GM18508 (cell line): ENCODE measurements around the gene C3orf52.
"Not testable (repeated sequence)": the region's sequence is repeated elsewhere in the genome, so short reads cannot be mapped to it uniquely, and the experiment has no call there.

Experiments used
- ATAC-seq: cut with Tn5 transposase; IDR thresholded peaks from one replicate; pipeline ENCODE4 v1.9.1; 2021; ENCODE audit warnings: moderate number of reproducible peaks; ENCODE audit not compliant: insufficient read depth, unreplicated experiment

Gene C3orf52, protein sequence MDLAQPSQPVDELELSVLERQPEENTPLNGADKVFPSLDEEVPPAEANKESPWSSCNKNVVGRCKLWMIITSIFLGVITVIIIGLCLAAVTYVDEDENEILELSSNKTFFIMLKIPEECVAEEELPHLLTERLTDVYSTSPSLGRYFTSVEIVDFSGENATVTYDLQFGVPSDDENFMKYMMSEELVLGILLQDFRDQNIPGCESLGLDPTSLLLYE

DNA sequence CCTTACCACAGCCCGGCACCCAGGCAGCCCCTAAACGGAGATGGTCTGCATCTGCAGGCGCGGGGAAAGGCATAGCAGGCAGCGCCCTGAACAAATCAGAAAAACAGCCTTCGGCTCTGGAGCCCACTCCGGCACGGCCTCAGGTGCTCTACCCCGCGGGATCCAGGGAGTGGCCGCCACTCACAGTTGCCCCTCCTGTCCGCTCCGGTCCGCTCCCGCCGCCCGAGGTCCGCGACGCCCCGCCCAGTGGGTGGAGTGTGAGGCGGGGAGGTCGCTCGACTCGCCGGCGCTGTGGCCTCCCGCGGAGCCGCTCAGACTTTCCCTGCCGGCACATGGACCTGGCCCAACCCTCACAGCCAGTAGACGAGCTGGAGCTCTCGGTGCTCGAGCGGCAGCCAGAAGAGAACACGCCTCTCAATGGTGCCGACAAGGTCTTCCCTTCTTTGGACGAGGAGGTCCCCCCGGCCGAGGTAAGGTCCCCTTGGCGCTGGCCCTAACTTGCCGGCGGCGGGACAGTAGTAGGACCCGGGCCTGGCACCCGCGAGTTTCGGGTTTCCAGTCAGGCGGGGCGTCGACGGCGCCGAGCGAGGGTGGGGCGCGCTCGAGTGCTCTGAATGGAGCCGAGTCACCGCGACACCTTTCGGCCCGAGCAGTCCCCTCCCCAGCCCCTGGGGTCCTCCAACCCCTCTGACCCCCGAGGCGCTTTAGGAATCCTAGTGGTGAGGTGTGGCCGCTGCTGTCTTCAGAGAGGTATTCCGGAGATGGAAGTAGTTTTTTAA, at the start of gene C3orf52:
Gene C3orf52, plus strand, starts transcription at position 314 of the 779 bp plus-strand sequence. Its CDS starts 19 bp downstream, at position 333.
- ATAC-seq, result no peak

DNA sequence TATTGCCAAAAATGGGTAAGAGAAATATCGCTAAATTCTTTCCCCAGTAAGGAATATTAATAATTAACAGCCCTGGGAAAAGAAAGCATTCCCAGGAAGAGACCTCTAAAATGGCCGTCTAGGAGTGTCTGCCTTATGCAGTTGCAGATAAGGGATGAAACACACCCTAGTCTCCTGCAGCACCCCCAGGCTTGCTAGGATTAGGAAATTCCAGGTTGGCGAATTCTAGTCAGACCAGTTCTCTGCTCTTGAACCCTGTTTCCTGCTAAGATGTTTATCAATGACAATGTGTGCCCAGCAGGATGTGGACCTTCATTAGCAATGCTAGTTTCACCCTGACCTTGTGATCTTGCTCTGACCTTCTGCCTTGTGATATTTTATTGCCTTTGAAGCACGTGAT, 49.0 kb upstream of the C3orf52 start:
- not testable (repeated sequence) for ATAC-seq

DNA sequence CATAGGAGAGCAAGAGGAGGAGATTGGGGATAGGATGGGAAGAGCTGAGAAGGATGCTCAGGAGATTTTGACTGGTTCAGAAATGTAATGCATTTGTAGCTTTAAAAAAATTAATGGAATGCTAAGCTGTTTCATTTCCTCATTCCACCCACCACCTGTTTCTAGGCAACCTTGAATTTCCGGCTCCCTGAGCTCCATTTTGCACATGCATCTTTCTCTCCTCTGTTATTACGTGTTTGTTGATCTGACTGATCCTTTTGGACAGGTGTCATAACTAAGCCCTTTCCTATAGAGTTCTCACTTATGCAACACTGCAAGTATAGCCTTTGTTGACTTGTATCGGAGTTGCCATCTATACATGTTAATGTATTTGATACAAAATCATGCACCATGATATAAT, 47.3 kb upstream of the C3orf52 start:
- no peak for ATAC-seq

DNA sequence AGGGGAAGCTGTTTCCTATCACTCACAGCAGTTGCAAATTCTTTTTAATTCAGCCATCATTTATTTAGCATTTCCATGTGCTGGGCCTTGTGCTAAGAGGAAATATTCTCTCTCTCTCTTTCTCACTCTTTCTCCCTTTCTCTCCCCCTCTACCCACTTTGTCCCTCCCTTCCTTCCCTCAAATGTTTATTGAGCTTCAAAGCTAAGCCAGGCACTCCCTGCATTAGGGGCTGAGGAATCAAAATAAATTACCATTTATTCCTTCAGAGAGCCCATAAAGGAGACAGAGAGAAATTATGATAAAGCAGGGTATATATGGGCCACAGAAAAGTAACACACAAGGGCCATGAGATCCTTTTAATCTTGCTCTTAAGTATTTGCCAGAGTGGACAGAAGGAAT, 44.9 kb upstream of the C3orf52 start:
- ATAC-seq, result no peak

DNA sequence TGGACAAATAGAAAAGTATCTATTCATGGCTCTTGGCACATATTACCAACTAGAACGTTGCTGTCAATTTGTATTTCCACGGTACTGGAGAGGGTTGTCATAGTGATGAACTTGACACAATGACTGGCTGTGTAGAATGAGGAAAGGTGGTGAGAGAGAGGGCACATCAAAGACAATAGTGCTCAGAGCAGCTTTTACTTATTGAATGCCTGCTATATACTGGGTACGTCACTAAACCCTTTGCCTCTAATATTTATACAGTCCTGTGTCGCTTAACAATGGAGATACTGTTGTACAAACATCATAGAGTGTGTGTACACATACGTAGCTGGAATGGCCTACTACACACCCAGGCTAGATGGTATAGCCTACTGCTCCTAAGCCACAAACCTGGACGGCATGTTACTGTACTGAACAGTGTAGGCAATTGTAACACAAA, 43.3 kb upstream of the C3orf52 start:
- no peak for ATAC-seq

DNA sequence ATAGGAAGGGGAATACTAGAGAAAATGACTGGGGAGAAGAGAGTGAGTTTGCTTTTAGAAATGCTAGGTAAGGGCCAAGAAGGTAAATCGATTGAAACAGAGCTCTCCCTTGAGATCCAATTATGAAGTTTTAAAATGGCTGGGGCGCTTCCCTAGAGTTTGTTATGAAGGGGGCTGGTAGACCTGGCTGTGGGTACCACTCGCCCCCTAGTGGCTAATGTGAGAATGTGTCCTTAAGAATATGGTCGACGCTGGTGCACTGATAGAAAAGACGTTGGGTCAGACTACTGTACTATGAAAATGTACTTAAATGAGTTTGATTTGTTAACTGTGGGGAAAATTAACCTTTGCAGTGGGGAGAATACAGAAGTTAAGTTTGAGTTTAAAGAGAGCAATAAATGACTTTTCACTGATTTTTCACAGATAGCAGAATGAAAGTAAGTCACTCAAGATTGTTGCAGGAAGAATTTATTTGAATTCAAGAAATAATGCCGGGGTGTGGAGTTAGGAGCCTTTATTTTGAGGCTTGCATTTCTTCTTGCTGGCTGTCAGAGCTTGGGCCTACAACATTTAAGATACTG, 42.5 kb upstream of the C3orf52 start:
- ATAC-seq, result peak; percentile 64

DNA sequence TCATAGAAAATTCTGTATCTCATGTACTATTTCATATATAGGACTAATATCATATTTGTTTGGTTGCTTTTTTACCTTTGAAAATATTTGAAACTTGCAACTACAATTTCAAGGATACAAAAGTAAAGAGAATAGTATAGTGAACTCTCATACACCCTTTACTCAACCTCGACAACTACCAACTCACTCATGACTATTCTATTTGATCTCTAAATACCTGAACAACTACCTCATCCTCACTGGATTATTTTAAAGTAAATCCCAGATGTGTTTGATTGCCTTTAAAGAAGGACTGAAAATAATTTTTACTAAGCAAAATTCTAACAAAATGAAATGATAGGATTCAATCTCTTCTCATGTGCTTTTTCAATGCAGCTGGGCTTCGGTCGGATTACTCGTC, 39.6 kb upstream of the C3orf52 start:
- ATAC-seq, result no peak

DNA sequence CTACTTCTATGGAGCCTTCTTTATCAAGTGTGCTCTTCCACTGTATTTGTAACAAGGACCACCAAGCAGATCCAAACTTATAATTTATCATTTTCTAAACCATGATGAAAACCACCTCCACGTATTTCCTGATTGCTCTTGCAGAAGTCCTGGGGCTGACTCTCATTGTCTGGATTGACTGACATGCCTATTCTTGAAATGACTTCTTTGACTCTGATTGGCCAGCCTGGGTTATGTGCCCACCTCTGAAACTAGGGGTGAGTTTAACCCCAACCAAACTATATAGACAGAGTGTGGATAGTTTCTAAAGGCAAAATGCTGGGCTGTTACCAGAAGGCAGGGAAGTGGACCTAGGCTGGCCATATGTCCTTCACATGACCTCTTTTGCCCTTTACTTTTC, 38.9 kb upstream of the C3orf52 start:
- ATAC-seq, result no peak

DNA sequence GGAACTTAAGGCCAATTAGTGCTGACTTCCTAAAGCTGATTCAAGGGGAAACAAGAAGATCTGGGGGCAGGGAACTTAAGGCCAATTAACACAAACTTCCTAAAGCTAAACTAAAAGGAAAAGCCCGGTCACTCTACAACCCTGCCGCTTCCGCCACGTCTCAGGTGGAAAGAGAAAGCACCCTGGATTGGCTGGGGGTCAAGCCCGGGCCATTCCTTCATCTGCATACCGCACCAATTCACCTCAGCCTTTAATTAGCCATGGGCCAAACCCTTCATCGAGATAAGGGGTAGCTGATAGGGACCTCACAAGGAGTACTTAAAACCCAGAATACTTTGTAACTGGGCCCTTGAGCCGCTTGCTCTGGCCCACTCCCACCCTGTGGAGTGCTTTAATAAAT, 37.3 kb upstream of the C3orf52 start:
- no peak for ATAC-seq

DNA sequence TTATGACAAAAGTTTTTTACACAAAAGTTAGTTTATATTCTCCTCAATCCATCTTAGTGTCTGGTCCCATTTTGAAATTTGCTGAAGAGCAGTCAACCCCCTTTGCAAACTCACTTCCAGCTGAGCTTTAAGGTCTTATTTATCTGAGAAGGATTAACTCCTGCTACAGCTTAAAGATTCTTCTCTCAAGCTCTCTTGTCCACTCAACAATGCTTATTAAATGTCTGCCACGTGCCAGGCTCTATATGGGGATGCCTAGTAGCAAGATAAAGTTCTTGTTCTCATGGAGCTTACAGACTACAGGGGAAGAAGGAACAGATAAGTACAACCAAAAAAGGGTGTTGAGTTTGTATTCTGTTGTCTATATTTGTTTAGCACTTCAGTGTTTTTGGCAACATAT, 33.0 kb upstream of the C3orf52 start:
- ATAC-seq, result no peak

DNA sequence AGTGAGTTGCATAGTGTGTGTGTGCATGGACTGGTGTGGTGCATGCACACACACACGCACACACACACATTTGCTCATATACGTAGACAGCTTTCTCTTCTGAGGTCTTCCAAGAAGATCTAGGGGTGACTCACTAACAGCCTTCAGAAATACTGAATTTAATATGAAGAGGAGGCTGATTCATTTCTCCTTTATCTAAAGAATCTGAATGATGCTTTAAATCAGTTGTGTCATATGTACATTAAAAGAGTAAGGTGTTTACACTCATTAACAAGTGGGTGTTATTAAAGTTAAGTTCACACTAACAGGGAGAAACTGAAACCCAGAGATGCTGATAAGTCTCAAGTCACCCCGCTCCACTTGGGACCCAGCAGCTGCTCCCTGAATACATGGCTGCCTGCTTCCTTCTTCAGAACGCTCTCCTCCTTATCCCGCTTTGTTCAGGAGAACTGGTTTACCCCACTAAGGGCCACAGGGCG, 29.7 kb upstream of the C3orf52 start:
- no peak for ATAC-seq

DNA sequence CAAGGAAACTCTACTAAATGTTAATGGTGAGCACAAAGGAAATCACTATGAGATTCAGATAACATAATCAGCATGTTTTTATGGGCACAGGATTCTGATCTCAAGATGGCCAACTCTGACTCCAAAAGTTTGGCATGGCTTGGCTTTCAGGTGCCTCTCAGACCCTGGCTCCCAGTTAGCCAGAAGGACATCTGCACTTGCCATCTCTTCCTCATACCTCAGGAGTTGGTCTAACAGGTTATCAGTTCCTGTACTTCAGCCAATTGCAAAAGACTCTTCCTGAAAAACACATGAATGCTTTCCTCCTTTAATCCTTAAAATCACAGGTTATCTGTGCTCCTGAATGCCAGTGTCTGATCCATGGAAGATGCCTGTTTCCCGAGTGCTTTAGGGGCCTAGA, 26.7 kb upstream of the C3orf52 start:
- no peak for ATAC-seq

DNA sequence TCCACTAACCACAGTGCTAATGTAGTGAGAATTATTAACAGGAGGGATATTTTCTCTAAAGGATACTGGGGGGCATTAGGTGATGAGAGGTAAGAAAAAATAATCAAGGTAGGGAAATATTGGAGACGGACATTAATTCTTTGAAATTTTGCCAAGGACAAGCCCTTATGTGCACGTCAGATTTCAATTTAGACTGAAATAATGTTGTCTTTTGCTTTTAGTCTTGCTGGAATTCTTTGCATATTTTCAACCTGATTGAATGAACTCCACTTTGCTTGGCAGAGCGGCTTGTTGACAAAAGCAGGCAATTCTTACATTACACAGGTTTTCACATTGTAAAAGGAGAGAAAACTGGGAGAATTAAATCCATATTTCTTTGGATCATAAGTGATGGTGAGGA, 25.0 kb upstream of the C3orf52 start:
- ATAC-seq, result no peak

DNA sequence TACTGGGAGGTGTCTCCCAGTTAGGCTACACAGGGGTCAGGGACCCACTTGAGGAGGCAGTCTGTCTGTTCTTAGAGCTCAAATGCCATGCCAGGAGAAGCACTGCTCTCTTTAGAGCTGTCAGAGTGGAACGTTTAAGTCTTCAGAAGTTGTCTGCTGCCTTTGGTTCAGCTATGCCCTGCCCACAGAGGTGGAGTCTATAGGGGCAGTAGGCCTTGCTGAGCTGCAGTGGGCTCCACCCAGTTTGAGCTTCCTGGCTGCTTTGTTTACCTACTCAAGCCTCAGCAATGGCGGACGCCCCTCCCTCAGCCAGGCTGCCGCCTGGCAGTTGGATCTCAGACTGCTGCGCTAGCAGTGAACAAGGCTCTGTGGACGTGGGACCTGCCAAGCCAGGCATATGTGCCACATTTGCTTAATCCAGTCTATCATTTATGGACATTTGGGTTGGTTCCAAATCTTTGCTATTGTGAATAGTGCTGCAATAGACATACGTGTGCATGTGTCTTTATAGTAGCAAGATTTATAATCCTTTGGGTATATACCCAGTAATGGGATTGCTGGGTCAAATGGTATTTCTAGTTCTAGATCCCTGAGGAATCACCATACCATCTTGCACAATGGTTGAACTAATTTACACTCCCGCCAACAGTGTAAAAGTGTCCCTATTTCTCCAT, 13.7 kb upstream of the C3orf52 start:
- not testable (repeated sequence) for ATAC-seq

DNA sequence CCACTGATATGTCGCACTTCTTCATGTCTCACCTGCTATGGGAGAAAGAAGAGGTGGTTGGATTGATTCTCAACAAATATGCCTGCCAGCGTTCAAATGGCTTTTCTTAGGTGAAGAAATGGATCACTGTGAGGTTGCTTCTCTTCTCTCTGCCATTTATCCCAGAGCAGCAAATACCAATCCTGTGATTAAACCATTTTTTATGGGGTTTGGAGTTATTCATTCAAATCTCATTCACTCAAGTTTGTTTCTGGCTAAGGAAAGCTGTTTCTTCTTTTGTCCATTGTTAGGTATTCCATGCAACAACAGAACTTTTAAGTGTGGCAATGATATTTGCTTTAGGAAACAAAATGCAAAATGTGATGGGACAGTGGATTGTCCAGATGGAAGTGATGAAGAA, 12.2 kb upstream of the C3orf52 start:
- no peak for ATAC-seq

DNA sequence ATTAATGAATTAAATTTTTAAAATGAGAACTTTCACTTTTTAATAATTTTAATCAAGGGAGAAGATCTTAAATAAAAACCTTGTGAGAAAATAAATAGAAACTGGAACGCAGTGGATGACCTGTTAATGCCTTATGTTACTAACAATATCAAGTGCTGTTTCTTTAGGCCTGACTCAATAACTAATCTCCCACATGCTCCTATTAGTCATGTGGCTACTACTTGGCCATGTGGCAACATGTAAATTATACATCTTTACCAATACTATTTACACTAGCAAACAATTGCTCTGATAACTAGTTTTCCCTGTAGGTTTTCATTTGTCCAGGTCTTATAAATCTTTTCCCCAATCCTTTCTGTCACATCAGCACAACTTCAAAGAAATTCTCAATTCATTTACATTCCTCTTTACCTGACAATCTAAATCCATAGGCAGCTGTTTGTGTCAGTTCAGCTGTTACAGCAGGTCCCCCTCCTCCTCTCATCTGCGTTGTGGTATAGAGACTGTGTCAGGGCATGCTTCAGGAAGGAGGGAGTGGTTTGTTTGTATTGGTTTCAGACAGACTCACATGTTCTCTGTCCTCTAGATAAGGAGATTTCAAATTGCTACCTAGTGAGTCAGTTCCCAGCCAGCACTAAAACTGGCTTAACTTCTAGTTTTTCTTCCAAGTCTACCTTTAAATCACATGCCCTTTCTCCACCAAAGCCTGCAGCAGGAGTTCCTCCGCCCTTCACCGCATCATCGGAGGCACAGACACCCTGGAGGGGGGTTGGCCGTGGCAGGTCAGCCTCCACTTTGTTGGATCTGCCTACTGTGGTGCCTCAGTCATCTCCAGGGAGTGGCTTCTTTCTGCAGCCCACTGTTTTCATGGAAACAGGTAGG, 11.3 kb upstream of the C3orf52 start:
- peak; percentile 65 for ATAC-seq

DNA sequence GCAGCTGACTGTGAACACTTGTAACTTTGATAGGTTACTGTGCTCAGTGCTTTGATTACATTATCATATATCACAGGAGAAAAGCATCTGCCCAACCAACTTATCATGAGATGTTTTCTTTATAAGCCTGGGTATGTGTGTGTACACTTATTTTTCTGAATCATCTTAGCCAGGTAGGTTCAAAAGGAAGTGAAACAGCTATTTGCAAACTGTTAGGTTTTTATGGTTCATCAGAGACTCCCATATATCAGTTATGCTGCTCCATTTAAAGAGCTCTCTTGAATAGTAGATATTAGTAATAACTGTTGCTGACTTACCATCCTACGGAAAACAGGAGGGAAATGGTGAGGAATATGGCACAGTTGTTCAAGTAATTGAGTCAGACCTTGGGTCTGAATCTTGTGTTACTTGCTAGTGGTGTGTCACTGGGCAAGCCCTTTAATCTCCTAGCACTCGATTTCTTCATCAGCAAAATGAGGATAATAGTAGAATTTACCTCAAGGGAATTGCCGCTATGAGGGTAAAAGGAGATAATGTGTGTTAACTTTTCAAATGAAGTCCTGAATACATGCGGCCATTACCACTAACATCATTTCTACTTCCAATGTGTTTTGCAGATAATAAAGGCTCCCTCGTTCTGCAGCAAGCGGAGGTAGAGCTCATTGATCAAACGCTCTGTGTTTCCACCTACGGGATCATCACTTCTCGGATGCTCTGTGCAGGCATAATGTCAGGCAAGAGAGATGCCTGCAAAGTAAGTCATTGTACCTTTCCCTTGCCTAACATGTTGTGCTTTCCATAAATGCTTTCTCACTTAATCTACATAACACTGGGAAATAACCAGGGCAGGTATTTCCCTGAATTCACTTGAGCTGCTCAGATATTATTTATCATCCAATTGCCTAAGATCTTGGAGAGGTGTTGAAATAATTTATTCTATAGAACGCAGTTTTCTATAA, 7.8 kb upstream of the C3orf52 start:
- ATAC-seq, result no peak

DNA sequence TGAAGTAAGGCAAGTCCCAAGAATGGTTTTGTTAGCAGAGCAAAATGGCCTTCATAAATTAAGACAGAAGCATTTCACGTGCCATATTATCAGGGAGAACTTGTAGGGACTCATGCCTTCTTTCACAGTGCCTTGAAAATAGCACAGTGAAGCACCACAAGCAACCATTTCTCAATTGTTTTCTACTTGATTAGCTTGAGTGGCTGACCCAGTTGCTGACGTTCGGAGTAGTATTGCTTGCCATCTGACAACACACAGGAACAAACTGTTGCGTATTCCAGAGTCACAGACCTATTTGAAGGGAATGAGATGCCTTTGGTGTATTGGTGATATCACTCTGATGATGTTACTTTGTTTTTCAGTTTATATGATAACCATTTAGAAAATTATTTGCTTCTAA, 3.0 kb upstream of the C3orf52 start:
- ATAC-seq, result no peak
